Transverse colon (tissue), 4 donors: ENCODE measurements around the gene HHATL. TPM values are rescaled to one million over a fixed set of nuclear protein-coding genes. Genes with fewer than 3 reads are reported as not detected.

Experiments used
- DNase-seq: peaks from one replicate; pipeline ENCODE4 v3.0.0-alpha.2; 2019
- H3K27ac ChIP-seq, 4 donors: fragments of 200-600 bp; sonication (generic); 2 replicates each; pipeline ENCODE4 v1.5.1; 2016 to 2018; ENCODE audit warnings: inconsistent platforms in 4 of 4
- H3K27me3 ChIP-seq: fragments of 200-600 bp; sonication (generic); 2 replicates; pipeline ENCODE4 v1.5.1; 2017; ENCODE audit warnings: inconsistent platforms
- H3K36me3 ChIP-seq, 4 donors: fragments of 200-600 bp; sonication (generic); 2 replicates each; pipeline ENCODE4 v1.5.1; 2017 to 2019; ENCODE audit warnings: inconsistent platforms in 4 of 4
- H3K4me1 ChIP-seq, 4 donors: fragments of 200-600 bp; sonication (generic); 2 replicates each; pipeline ENCODE4 v1.5.1; 2017 to 2020; ENCODE audit warnings: inconsistent platforms in 4 of 4
- H3K4me3 ChIP-seq, 4 donors: fragments of 200-600 bp; sonication (generic); 1 replicate in 1 of 4; 2 replicates in 3 of 4; pipeline versions ENCODE4 v1.5.1 to v1.6.1; 2017 to 2019; ENCODE audit warnings: inconsistent platforms in 4 of 4
- H3K9me3 ChIP-seq, 2 donors: fragments of 200-600 bp; sonication (generic); 2 replicates each; pipeline ENCODE4 v1.5.1; 2017 to 2019; ENCODE audit warnings: inconsistent platforms in 2 of 2
- EP300 ChIP-seq: sonication (generic); formaldehyde crosslinking; IDR thresholded peaks from one replicate; pipeline ENCODE4 v1.6.1; 2017; ENCODE audit warnings: antibody characterized with exemption, low read depth
- POLR2A ChIP-seq: fragments of 450-650 bp; IDR thresholded peaks from one replicate; pipeline ENCODE4 v1.6.1; 2016; ENCODE audit warnings: antibody characterized with exemption, mild to moderate bottlenecking, moderate library complexity
- POLR2AphosphoS5 ChIP-seq, 3 donors: sonication (generic); formaldehyde crosslinking; IDR thresholded peaks; one replicate each; pipeline ENCODE4 v1.6.1; 2016; ENCODE audit warnings: antibody characterized with exemption in 3 of 3
- WGBS, 2 donors: methylation state at CpG; one replicate each; pipeline ENCODE4 v1.1.5; 2018; ENCODE audit warnings: low coverage in 1 of 2; 5-methylcytosine and 5-hydroxymethylcytosine counted together
- in situ Hi-C, 4 donors: fragments of 200-750 bp; cut with MboI; loops; one replicate each; pipeline versions ENCODE4 v1.15.0 to v1.15.1; 2017; ENCODE audit warnings: low sequenced_read_pairs in 3 of 4, low pct_ligation_motif_present in 1 of 4, low pct_unique_long_range_greater_than_20kb in 1 of 4
- intact Hi-C: fragments of 100-400 bp; cut with DNase I; formaldehyde crosslinking; loops from one replicate; pipeline ENCODE4 v1.15.1; 2023; ENCODE audit warnings: low total_unique reads
- total RNA-seq, 4 donors: library from RNA; depleted of rRNA; stranded (reverse); fragments of >200 nt; gene quantifications; one replicate each; pipeline ENCODE4 v1.1.0, GENCODE V29; 2016
- TF ChIP-seq, protein P1 (sequence below), 5 experiments: fragments of 200-600 bp in 3 of 5; fragments of 450-650 bp in 2 of 5; sonication (generic) in 3 of 5; IDR thresholded peaks; 1 replicate in 2 of 5; 2 replicates in 3 of 5; pipeline ENCODE4 v1.5.1; 2016 to 2017; ENCODE audit warnings: antibody characterized with exemption in 5 of 5, inconsistent platforms in 3 of 5, mild to moderate bottlenecking in 2 of 5, moderate library complexity in 1 of 5

The HHATL gene
- total RNA-seq, 4 donors from 2014 or later, result 0.27 TPM; not detected in 3

GRCh38 chr3:42674146-42674545 is 28.5 kb downstream of the HHATL start:
- peaks cover 0 to 3% of the 10 kb centered on the region in 2 donors for H3K9me3 ChIP-seq
- no peak overlapping the region for H3K4me3 ChIP-seq
- intact Hi-C loops (no loop called here), in situ Hi-C loops (no loop called here)
- WGBS, 2 donors, result 40 to 54% methylated on average over 3 of the region's 3 CpGs
- no peak for DNase-seq
- H3K36me3 ChIP-seq, result no peaks in the 10 kb centered on the region
- H3K27ac ChIP-seq, result no peak overlapping the region
- H3K4me1 ChIP-seq, result no peaks in the 10 kb centered on the region
- no peak for TF ChIP-seq POLR2A
- TF ChIP-seq, protein P1, sequence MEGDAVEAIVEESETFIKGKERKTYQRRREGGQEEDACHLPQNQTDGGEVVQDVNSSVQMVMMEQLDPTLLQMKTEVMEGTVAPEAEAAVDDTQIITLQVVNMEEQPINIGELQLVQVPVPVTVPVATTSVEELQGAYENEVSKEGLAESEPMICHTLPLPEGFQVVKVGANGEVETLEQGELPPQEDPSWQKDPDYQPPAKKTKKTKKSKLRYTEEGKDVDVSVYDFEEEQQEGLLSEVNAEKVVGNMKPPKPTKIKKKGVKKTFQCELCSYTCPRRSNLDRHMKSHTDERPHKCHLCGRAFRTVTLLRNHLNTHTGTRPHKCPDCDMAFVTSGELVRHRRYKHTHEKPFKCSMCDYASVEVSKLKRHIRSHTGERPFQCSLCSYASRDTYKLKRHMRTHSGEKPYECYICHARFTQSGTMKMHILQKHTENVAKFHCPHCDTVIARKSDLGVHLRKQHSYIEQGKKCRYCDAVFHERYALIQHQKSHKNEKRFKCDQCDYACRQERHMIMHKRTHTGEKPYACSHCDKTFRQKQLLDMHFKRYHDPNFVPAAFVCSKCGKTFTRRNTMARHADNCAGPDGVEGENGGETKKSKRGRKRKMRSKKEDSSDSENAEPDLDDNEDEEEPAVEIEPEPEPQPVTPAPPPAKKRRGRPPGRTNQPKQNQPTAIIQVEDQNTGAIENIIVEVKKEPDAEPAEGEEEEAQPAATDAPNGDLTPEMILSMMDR (IDR thresholded peaks at IDR 0.05), result no peak
- no peak for TF ChIP-seq POLR2AphosphoS5 (IDR thresholded peaks at IDR 0.05)
- TF ChIP-seq EP300, result no peak
- no peaks in the 10 kb centered on the region for H3K27me3 ChIP-seq

- H3K4me1 ChIP-seq, result no peaks in the 10 kb centered on the region
- no peaks in the 10 kb centered on the region for H3K27me3 ChIP-seq
- intact Hi-C loops (no loop called here), in situ Hi-C loops (no loop called here)
- no peak for DNase-seq
- H3K4me3 ChIP-seq, result no peak overlapping the region
- H3K36me3 ChIP-seq, result no peaks in the 10 kb centered on the region
- no peak overlapping the region for H3K27ac ChIP-seq
- peaks cover 0 to 3% of the 10 kb centered on the region in 2 donors for H3K9me3 ChIP-seq
- TF ChIP-seq POLR2AphosphoS5 (IDR thresholded peaks at IDR 0.05) (no peak), EP300 (no peak), POLR2A (no peak)
- TF ChIP-seq, protein P1 (IDR thresholded peaks at IDR 0.05), result no peak
Observed at GRCh38 chr3:42673082-42673481, 29.5 kb downstream of the HHATL start.

- WGBS, 2 donors, result 25 to 38% methylated on average over 1 of the region's 1 CpG
Observed at GRCh38 chr3:42672515-42672914, 30.1 kb downstream of the HHATL start.

DNA sequence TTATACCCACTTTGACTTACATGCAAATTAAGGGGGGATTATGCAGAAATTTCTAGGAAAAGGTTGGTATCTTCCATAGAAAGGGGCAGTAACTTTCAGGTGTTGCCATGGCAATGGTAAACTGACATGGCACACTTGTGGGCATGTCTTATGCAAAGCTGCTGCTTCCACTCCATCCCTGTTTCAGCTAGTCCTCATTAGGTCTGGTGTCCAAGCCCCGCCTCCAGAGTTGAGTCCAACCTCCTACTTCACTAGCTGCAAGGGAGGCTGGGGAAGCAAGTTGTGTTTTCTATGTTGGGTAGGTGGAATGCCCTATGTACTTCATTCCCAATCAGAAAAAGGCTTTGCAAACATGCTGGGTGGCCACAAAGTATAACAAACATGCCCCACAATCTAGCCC is 31.9 kb downstream of the HHATL start:
- TF ChIP-seq EP300 (no peak), POLR2A (no peak), POLR2AphosphoS5 (IDR thresholded peaks at IDR 0.05) (no peak)
- TF ChIP-seq, protein P1 (IDR thresholded peaks at IDR 0.05), result no peak
- WGBS, 2 donors, result 100% methylated on average over 1 of the region's 1 CpG; no CpG with 5 or more reads in 1 of the 2 donors
- in situ Hi-C loops (no loop called here), intact Hi-C loops (no loop called here)
- Histone ChIP-seq H3K4me1 (peaks cover 0 to 17% (median 3%) of the 10 kb centered on the region in 4 donors), H3K9me3 (no peaks in the 10 kb centered on the region), H3K27me3 (no peaks in the 10 kb centered on the region), H3K36me3 (no peaks in the 10 kb centered on the region), H3K4me3 (no peak overlapping the region), H3K27ac (no peak overlapping the region)
- DNase-seq, result no peak

More at GRCh38 chr3:42672515-42672914, 30.1 kb downstream of the HHATL start:
- Histone ChIP-seq H3K27ac (no peak overlapping the region), H3K9me3 (peaks cover 0 to 3% of the 10 kb centered on the region in 2 donors), H3K4me3 (no peak overlapping the region), H3K36me3 (no peaks in the 10 kb centered on the region), H3K27me3 (no peaks in the 10 kb centered on the region), H3K4me1 (peaks cover 0 to 6% (median 0%) of the 10 kb centered on the region in 4 donors)
- no peak for DNase-seq
- in situ Hi-C loops, result no loop called here
- intact Hi-C loops, result no loop called here
- TF ChIP-seq, protein P1 (IDR thresholded peaks at IDR 0.05), result no peak
- TF ChIP-seq EP300 (no peak), POLR2A (no peak), POLR2AphosphoS5 (IDR thresholded peaks at IDR 0.05) (no peak)
